HepG2 (cell line): ENCODE data around the gene PHF8. TPM values are rescaled to one million over a fixed set of nuclear protein-coding genes. Genes with fewer than 3 reads are reported as not detected.
A peak's percentile ranks its signal among the peaks of the same experiment; 100 is the strongest.

Source experiments
- ATAC-seq: fragments of 200-7000 bp; cut with Tn5 transposase; 3 replicates; pipeline ENCODE4 v1.9.1; 2020; ENCODE audit warnings: mild to moderate bottlenecking, moderate library complexity
- Bru-seq: library from RNA; stranded (reverse); fragments of 400-500 nt; gene quantifications from one replicate; lab custom pipeline; 2021; lab: Mats Ljungman, UMichigan
- BruChase-seq, 2 experiments: library from RNA; stranded (reverse); fragments of 400-500 nt; gene quantifications; one replicate each; lab custom pipeline; 2021; lab: Mats Ljungman, UMichigan
- BruUV-seq: library from RNA; stranded (reverse); fragments of 400-500 nt; replicated peaks from 2 replicates; lab custom pipeline; 2021; lab: Mats Ljungman, UMichigan
- CTCF ChIA-PET: fragments of 300-600 bp; formaldehyde crosslinking; extraction: SDS; loops from one replicate; lab custom pipeline; 2021; ENCODE audit warnings: low total read pairs, inconsistent platforms, low intra/inter-chr PET ratio; lab: Yijun Ruan, JAX
- POLR2A ChIA-PET: fragments of 350-600 bp; sonication (Branson Sonifier 250); formaldehyde crosslinking; loops from one replicate; lab custom pipeline; 2020; ENCODE audit warnings: antibody characterized with exemption, inconsistent platforms; lab: Yijun Ruan, JAX
- DNase-seq: peaks from one replicate; pipeline ENCODE4 v3.0.0-alpha.2; 2015; ENCODE audit warnings: low spot score
- FAIRE-seq: peaks from 3 replicates; lab custom pipeline; 2011; peaks lifted over from hg19 to GRCh38; lab: Jason Lieb, UNC
- H2AFZ ChIP-seq: one replicate; pipeline ENCODE4 v1.6.1; 2011; ENCODE audit warnings: low read length, inconsistent platforms
- H3K27ac ChIP-seq: fragments of 300-600 bp; 3 replicates; pipeline ENCODE4 v1.8.0; 2011; ENCODE audit warnings: mixed run types, mild to moderate bottlenecking, mixed read lengths, low read length, inconsistent platforms; ENCODE audit not compliant: insufficient read depth; ENCODE audit errors: extremely low read length
- H3K27me3 ChIP-seq, 2 experiments: fragments of 200-600 bp in 1 of 2; 2 replicates in 1 of 2; 3 replicates in 1 of 2; pipeline versions ENCODE4 v1.6.0 to v1.8.0; 2011; ENCODE audit warnings: low read length in 2 of 2, mild to moderate bottlenecking in 2 of 2, moderate library complexity in 2 of 2, inconsistent platforms in 1 of 2; ENCODE audit not compliant: insufficient read depth in 2 of 2, control insufficient read depth in 1 of 2
- H3K36me3 ChIP-seq, 2 experiments: fragments of 200-600 bp in 1 of 2; replicated peaks in 1 of 2; 2 replicates in 1 of 2; 3 replicates in 1 of 2; pipeline versions ENCODE4 v1.5.1 to v1.8.0; 2011; ENCODE audit warnings: low read length in 2 of 2, inconsistent platforms in 1 of 2; ENCODE audit not compliant: insufficient read depth in 2 of 2, control insufficient read depth in 1 of 2
- H3K4me1 ChIP-seq: 2 replicates; pipeline ENCODE4 v1.5.1; 2012; ENCODE audit warnings: low read length, inconsistent platforms; ENCODE audit not compliant: insufficient read depth
- H3K4me2 ChIP-seq: 2 replicates; pipeline ENCODE4 v1.6.0; 2011; ENCODE audit warnings: low read depth, low read length, inconsistent platforms
- H3K4me3 ChIP-seq, 3 experiments: fragments of 200-600 bp in 1 of 3; sonication (generic), shearing (Covaris generic) in 1 of 3; replicated peaks in 1 of 3; 2 replicates each; pipeline ENCODE4 v1.5.1; 2011 to 2016; ENCODE audit warnings: low read length in 3 of 3, inconsistent platforms in 2 of 3, low read depth in 2 of 3, mild to moderate bottlenecking in 2 of 3, control low read depth in 1 of 3, mixed read lengths in 1 of 3; ENCODE audit not compliant: insufficient read depth in 1 of 3
- H3K79me2 ChIP-seq: one replicate; pipeline ENCODE4 v1.6.1; 2011; ENCODE audit warnings: low read length, inconsistent platforms; ENCODE audit not compliant: insufficient read depth
- H3K9ac ChIP-seq: 2 replicates; pipeline ENCODE4 v1.6.0; 2011; ENCODE audit warnings: mild to moderate bottlenecking, low read depth, low read length, inconsistent platforms; ENCODE audit not compliant: insufficient read depth
- H3K9me3 ChIP-seq: 2 replicates; pipeline ENCODE4 v1.5.1; 2012; ENCODE audit warnings: mild to moderate bottlenecking, low read length
- H4K20me1 ChIP-seq: 2 replicates; pipeline ENCODE4 v1.6.0; 2011; ENCODE audit warnings: inconsistent platforms, mild to moderate bottlenecking, low read length, moderate library complexity; ENCODE audit not compliant: insufficient read depth
- ETV6 ChIP-seq: sonication (generic); formaldehyde crosslinking; conservative IDR thresholded peaks from 2 replicates; pipeline ENCODE4 v1.4.0; 2020; ENCODE audit warnings: missing genetic modification reagents
- HCFC1 ChIP-seq: fragments of 150-350 bp; IDR thresholded peaks from 2 replicates; pipeline ENCODE4 v1.6.1; 2014; ENCODE audit warnings: low read depth, low read length
- MED1 ChIP-seq: sonication (generic); formaldehyde crosslinking; IDR thresholded peaks from 2 replicates; pipeline ENCODE4 v1.4.0; 2020; ENCODE audit warnings: missing genetic modification reagents
- NONO ChIP-seq, 2 experiments: fragments of 450-650 bp in 1 of 2; sonication (generic) in 1 of 2; formaldehyde crosslinking in 1 of 2; IDR thresholded peaks in 1 of 2; conservative IDR thresholded peaks in 1 of 2; 2 replicates each; pipeline versions ENCODE4 v1.6.1 to v1.8.0; 2017 to 2022; ENCODE audit warnings: mild to moderate bottlenecking in 1 of 2, missing genetic modification reagents in 1 of 2, moderate library complexity in 1 of 2
- PHF21A ChIP-seq: sonication (generic); formaldehyde crosslinking; IDR thresholded peaks from 2 replicates; pipeline ENCODE4 v1.5.0; 2020; ENCODE audit warnings: mild to moderate bottlenecking, missing genetic modification reagents
- POLR2G ChIP-seq: fragments of 200-400 bp; formaldehyde crosslinking; IDR thresholded peaks from 2 replicates; pipeline ENCODE4 v1.6.1; 2018; ENCODE audit warnings: mild to moderate bottlenecking, low read depth, low read length, moderate library complexity
- RARA ChIP-seq: IDR thresholded peaks from 2 replicates; pipeline ENCODE4 v1.6.1; 2016; ENCODE audit warnings: missing genetic modification reagents, missing compliant biosample characterization
- SIN3B ChIP-seq: fragments of 150-350 bp; IDR thresholded peaks from 2 replicates; pipeline ENCODE4 v1.6.1; 2014; ENCODE audit warnings: low read length
- SMARCE1 ChIP-seq: fragments of 450-650 bp; IDR thresholded peaks from 2 replicates; pipeline ENCODE4 v1.6.1; 2017; ENCODE audit warnings: borderline replicate concordance
- SUZ12 ChIP-seq: fragments of 150-350 bp; IDR thresholded peaks from 2 replicates; pipeline ENCODE4 v1.6.1; 2014; ENCODE audit warnings: low read depth, low read length
- ZFAT ChIP-seq: sonication (generic); formaldehyde crosslinking; conservative IDR thresholded peaks from 2 replicates; pipeline ENCODE4 v1.8.1; 2023; ENCODE audit warnings: missing genetic modification reagents, inconsistent platforms
- ZNF670 ChIP-seq: sonication (generic); formaldehyde crosslinking; IDR thresholded peaks from 2 replicates; pipeline ENCODE4 v1.8.0; 2022; ENCODE audit warnings: mild to moderate bottlenecking, missing genetic modification reagents, borderline replicate concordance
- WGBS: methylation state at CpG from one replicate; pipeline ENCODE4 v1.1.6; 2017; ENCODE audit warnings: low lambda C conversion rate; 5-methylcytosine and 5-hydroxymethylcytosine counted together
- in situ Hi-C: cut with HindIII; loops from 2 replicates; pipeline ENCODE4 v1.10.0; 2017; ENCODE audit warnings: low pct_unique_long_range_greater_than_20kb; ENCODE audit not compliant: extremely low pct_ligation_motif_present
- intact Hi-C: fragments of 100-400 bp; cut with micrococcal nuclease; formaldehyde crosslinking; loops from one replicate; pipeline ENCODE4 v1.10.0; 2022; ENCODE audit not compliant: unreplicated experiment
- long read RNA-seq, 2 experiments: library from RNA in 1 of 2; library from polyadenylated mRNA in 1 of 2; stranded (forward) in 1 of 2; unstranded in 1 of 2; transcript quantifications; one replicate each; pipeline ENCODE4 v2.0.0, GENCODE V29; 2019 to 2022
- polyA minus RNA-seq, 3 experiments: library from RNA; depleted of rRNA, polyadenylated mRNA; stranded (reverse); fragments of >200 nt; gene quantifications; 2 replicates each; pipeline ENCODE4 v1.2.3, GENCODE V29; 2011; ENCODE audit warnings: low replicate concordance in 1 of 3
- polyA plus RNA-seq, 8 experiments: library from polyadenylated mRNA; depleted of rRNA in 3 of 8; stranded (reverse) in 7 of 8; unstranded in 1 of 8; fragments of >200 nt; fragmentation: Illumina TruSeq in 4 of 8; extraction: Trizol in 4 of 8; gene quantifications; 2 replicates each; pipeline versions ENCODE4 v1.2.1 to v1.2.3, GENCODE V29; 2011 to 2016; ENCODE audit warnings: low read depth in 4 of 8, missing spikeins in 1 of 8, mixed read lengths in 1 of 8; ENCODE audit not compliant: insufficient read depth in 1 of 8
- total RNA-seq, 5 experiments: library from RNA; depleted of rRNA; stranded (reverse); fragments of >200 nt; fragmentation: Illumina TruSeq; extraction: Trizol; gene quantifications; 2 replicates each; pipeline ENCODE4 v1.2.3, GENCODE V29; 2016; ENCODE audit warnings: low read depth in 1 of 5
- TF ChIP-seq, protein P1 (sequence below): sonication (generic); formaldehyde crosslinking; IDR thresholded peaks from 2 replicates; pipeline ENCODE4 v1.4.0; 2020; ENCODE audit warnings: missing genetic modification reagents

PHF8 gene
- total RNA-seq (2016; rRNA removed; fragmentation: Illumina TruSeq; extraction: Trizol) (15.5 and 22.0 TPM in 2 replicates), polyA plus RNA-seq (2011; rRNA removed) (19.1 and 25.8 TPM in 2 replicates), polyA minus RNA-seq (2011; rRNA and poly(A)+ RNA removed; ENCODE audit: low replicate concordance) (57.6 and 77.5 TPM in 2 replicates), Bru-seq, nascent RNA (percentile 75 among the genes with signal in this experiment), BruChase-seq, experiment 1, labeled RNA remaining after a 6-hour chase (percentile 83 among the genes with signal in this experiment), BruChase-seq, experiment 2, labeled RNA remaining after a 2-hour chase (percentile 78 among the genes with signal in this experiment)
- total RNA-seq (2016; cell fraction: cytosol; rRNA removed; fragmentation: Illumina TruSeq; extraction: Trizol; ENCODE audit: low read depth), result 1.7 and 1.9 TPM in 2 replicates
- total RNA-seq (2016; cell fraction: insoluble cytoplasmic fraction; rRNA removed; fragmentation: Illumina TruSeq; extraction: Trizol), result 14.9 and 22.4 TPM in 2 replicates
- total RNA-seq (2016; cell fraction: membrane; rRNA removed; fragmentation: Illumina TruSeq; extraction: Trizol), result 4.2 and 5.3 TPM in 2 replicates
- total RNA-seq (2016; cell fraction: nucleus; rRNA removed; fragmentation: Illumina TruSeq; extraction: Trizol), result 26.0 and 28.6 TPM in 2 replicates
- polyA plus RNA-seq (2011; cell fraction: cytosol; rRNA removed), result 18.4 and 20.4 TPM in 2 replicates
- polyA plus RNA-seq (2011; cell fraction: nucleus; rRNA removed), result 67.2 and 108 TPM in 2 replicates
- polyA plus RNA-seq (2012), result 24.2 and 25.5 TPM in 2 replicates
- polyA plus RNA-seq (2016; cell fraction: cytosol; fragmentation: Illumina TruSeq; extraction: Trizol; ENCODE audit: low read depth), result 0.69 and 0.90 TPM in 2 replicates
- 10.3 and 12.6 TPM in 2 replicates for polyA plus RNA-seq (2016; cell fraction: insoluble cytoplasmic fraction; fragmentation: Illumina TruSeq; extraction: Trizol; ENCODE audit: low read depth)
- polyA plus RNA-seq (2016; cell fraction: membrane; fragmentation: Illumina TruSeq; extraction: Trizol; ENCODE audit: low read depth), result 2.3 and 2.6 TPM in 2 replicates
- 23.2 and 25.7 TPM in 2 replicates for polyA plus RNA-seq (2016; cell fraction: nucleus; fragmentation: Illumina TruSeq; extraction: Trizol; ENCODE audit: insufficient read depth, low read depth)
- 40.6 and 49.8 TPM in 2 replicates for polyA minus RNA-seq (2011; cell fraction: cytosol; rRNA and poly(A)+ RNA removed)
- 78.5 and 103 TPM in 2 replicates for polyA minus RNA-seq (2011; cell fraction: nucleus; rRNA and poly(A)+ RNA removed)
- long read RNA-seq, experiment 1, full-length matches to known transcripts, result 1 of 10 reads
- long read RNA-seq, experiment 1, partial matches to known transcripts, result 2 of 10 reads
- long read RNA-seq, experiment 1, other reads (novel, unspliced or antisense), result 7 of 10 reads
- long read RNA-seq, experiment 2, full-length matches to known transcripts, result 2 of 30 reads
- long read RNA-seq, experiment 2, partial matches to known transcripts, result 13 of 30 reads
- long read RNA-seq, experiment 2, other reads (novel, unspliced or antisense), result 15 of 30 reads

DNA sequence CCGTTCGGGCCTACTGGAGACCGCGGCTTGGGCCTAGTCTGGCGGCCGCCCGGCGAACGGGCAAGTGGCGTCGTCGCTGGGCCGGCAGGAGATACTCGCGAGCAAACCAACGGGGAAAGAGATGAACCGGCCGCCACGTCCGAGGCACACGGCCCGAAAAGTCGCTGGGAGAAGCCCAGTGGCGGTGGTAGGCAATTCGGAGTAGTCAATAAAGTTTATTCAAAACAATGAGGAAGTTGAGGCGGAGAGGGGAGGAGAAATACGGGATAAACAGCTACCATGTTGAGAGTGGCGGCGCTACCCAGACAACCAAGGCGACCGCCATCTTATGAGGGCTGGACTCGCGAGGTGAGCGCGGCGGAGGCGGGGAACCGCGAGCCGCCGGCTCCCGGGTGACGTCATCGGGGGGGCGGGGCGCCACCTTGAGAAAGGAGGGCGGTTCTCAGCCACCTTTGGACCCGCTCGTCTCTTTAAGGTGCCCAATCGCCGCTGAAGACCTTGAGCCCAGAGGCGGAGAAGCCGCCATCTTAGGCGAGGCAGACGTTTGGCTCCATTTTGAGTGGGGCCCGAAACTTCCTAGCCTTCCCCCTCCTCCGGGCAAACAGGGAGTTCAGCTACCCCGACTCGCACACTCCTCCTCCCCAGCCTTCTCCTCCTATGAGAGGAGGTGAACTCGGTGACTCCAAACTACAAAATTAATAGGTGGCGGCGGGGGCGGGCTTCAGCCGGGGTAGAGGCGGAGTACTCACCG, at the start of gene PHF8:
TSS of gene PHF8 (minus strand) at position 348 of the 751 bp plus-strand sequence. CDS start 1,745 bp downstream, outside the sequence.
- FAIRE-seq, result no peak
- TF ChIP-seq RARA (CRISPR knock-in tag) (peak; percentile 13; the same call in 1 of the 2 replicates), HCFC1 (peak; percentile 15; the same call in 1 of the 2 replicates), ETV6 (CRISPR knock-in tag) (0 out of 2 replicates have a peak, but pooled peaks have one; percentile 39), ZFAT (no peak), SIN3B (no peak), NONO (IDR thresholded peaks at IDR 0.05) (no peak), NONO (CRISPR knock-in tag; conservative IDR thresholded peaks at IDR 0.05) (no peak), SUZ12 (no peak), ZNF670 (0 out of 2 replicates have a peak, but pooled peaks have one; percentile 40), MED1 (CRISPR knock-in tag) (0 out of 2 replicates have a peak, but pooled peaks have one; percentile 16), PHF21A (0 out of 2 replicates have a peak, but pooled peaks have one; percentile 14), SMARCE1 (no peak), POLR2G (0 out of 2 replicates have a peak, but pooled peaks have one; percentile 30)
- TF ChIP-seq, protein P1, sequence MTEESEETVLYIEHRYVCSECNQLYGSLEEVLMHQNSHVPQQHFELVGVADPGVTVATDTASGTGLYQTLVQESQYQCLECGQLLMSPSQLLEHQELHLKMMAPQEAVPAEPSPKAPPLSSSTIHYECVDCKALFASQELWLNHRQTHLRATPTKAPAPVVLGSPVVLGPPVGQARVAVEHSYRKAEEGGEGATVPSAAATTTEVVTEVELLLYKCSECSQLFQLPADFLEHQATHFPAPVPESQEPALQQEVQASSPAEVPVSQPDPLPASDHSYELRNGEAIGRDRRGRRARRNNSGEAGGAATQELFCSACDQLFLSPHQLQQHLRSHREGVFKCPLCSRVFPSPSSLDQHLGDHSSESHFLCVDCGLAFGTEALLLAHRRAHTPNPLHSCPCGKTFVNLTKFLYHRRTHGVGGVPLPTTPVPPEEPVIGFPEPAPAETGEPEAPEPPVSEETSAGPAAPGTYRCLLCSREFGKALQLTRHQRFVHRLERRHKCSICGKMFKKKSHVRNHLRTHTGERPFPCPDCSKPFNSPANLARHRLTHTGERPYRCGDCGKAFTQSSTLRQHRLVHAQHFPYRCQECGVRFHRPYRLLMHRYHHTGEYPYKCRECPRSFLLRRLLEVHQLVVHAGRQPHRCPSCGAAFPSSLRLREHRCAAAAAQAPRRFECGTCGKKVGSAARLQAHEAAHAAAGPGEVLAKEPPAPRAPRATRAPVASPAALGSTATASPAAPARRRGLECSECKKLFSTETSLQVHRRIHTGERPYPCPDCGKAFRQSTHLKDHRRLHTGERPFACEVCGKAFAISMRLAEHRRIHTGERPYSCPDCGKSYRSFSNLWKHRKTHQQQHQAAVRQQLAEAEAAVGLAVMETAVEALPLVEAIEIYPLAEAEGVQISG (CRISPR knock-in tag), result peak; percentile 15

More for the DNA sequence above, at the start of gene PHF8:
- Histone ChIP-seq H3K79me2 (peaks cover 12% of the 10 kb centered on the region), H3K27ac (peak within 1 kb of the TSS; percentile 99), H3K9me3 (no peaks in the 10 kb centered on the region), H3K36me3 (peaks cover 0 to 4% of the 10 kb centered on the region in 2 experiments; a peak in 1 of 5 replicates), H2AFZ (no peak within 1 kb of the TSS), H3K4me2 (peak within 1 kb of the TSS; percentile 79), H4K20me1 (no peaks in the 10 kb centered on the region), H3K9ac (peak within 1 kb of the TSS; percentile 91), H3K4me3 (peak within 1 kb of the TSS; percentile 74 to 79 (median 79)), H3K27me3 (no peaks in the 10 kb centered on the region), H3K4me1 (peaks cover 47% of the 10 kb centered on the region)
- intact Hi-C loops (loop anchor here (10.0 kb wide), 2 partner anchors 50 to 140 kb away; partner anchors contain the start of gene FAM120C), in situ Hi-C loops (no loop called here)
- no TSS peak for BruUV-seq
- 0% methylated on average over 10 of the region's 66 CpGs for WGBS
- POLR2A ChIA-PET, result interaction anchor here (0.6 to 3.1 kb wide), 7 partner anchors 11 to 138 kb away, joined by 3 to 23 read pairs (median 3); partner anchors contain the start of gene FAM120C
- ATAC-seq, result peak; percentile 67
- DNase-seq, result peak; percentile 86
- CTCF ChIA-PET, result no interaction called here
